OCI-LY1 (cell line): Measurements from ENCODE around the gene ZNF648.

Experiments used
- EZH2 ChIP-seq: fragments of 200-600 bp; sonication (generic), shearing (Covaris generic); IDR thresholded peaks from 2 replicates; pipeline ENCODE4 v1.8.0; 2017; ENCODE audit warnings: borderline replicate concordance, mixed run types, mild to moderate bottlenecking, antibody characterized with exemption, low read length, moderate library complexity, mixed read lengths
- TF ChIP-seq, protein P1 (sequence below): fragments of 200-600 bp; sonication (generic), shearing (Covaris generic); IDR thresholded peaks from 2 replicates; pipeline ENCODE4 v1.5.1; 2017; ENCODE audit warnings: mild to moderate bottlenecking, antibody characterized with exemption, low read length, moderate library complexity, mixed read lengths

DNA sequence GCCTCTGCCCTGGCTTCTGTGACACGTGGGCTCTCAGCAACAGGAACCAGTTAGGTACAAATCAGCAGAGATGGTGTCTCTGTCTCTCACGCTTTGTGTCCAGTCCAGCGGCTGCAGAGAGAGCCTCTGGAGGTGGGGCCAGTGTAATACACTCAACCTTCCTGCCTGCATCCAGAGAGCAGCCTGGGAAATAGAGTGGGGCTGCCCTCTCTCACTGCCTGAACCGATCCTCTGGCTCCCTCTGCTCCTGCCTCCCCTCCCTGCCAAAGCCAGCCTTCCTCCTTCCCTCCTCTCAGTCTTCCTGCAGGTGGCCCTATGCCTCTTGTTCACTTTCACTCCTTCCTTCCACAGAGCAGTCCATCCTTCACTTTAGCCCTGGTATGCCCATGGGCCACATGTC lies at the start of gene ZNF648:
- TF ChIP-seq, protein P1, sequence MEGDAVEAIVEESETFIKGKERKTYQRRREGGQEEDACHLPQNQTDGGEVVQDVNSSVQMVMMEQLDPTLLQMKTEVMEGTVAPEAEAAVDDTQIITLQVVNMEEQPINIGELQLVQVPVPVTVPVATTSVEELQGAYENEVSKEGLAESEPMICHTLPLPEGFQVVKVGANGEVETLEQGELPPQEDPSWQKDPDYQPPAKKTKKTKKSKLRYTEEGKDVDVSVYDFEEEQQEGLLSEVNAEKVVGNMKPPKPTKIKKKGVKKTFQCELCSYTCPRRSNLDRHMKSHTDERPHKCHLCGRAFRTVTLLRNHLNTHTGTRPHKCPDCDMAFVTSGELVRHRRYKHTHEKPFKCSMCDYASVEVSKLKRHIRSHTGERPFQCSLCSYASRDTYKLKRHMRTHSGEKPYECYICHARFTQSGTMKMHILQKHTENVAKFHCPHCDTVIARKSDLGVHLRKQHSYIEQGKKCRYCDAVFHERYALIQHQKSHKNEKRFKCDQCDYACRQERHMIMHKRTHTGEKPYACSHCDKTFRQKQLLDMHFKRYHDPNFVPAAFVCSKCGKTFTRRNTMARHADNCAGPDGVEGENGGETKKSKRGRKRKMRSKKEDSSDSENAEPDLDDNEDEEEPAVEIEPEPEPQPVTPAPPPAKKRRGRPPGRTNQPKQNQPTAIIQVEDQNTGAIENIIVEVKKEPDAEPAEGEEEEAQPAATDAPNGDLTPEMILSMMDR, result no peak
- no peak for TF ChIP-seq EZH2
